Hepatic stellate cell (primary cell): Measurements from ENCODE around the gene PTPRN2.

ENCODE experiments used
- DNase-seq: peaks from one replicate; pipeline ENCODE4 v3.0.0; 2011; ENCODE audit warnings: low spot score

The PTPRN2 gene

DNA sequence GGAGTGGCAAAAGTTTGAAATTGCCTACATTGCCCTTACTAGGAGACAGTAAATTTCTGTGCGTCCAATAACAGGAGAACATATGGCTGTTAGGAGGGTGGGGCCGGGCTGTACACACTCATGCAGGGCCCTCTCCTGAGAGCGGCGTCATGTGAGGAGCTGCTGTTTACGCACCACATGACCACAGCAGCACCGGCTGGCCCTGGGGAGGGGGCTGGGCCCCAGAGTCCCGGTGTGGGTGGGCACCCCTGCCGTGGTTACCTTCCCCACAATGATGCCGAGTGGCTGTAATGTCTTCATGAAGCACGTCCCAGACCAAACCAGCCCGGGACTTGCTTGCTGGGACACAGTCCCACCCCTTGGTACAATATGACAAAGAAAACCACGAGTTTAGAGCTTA lies 942.1 kb downstream of the PTPRN2 start:
- no peak for DNase-seq

DNA sequence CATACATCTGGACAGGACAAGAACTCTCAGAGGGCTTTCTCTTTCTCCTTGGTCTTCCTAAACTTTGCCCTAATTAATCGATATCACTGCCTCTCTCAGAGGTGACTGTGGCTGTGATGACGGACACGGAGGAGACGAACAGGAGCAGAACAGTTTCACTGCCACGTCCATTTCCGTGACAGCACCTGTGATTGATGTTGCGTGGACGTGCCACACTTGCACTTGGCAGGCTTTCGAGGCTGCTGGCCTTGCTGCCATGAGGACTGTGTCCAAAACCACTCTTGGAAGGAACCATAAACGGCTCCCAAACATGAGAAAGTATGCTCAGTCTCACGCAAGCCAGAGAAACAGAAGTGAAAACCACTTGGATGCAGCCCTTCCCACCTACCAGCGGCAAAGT lies 942.7 kb downstream of the PTPRN2 start:
- no peak for DNase-seq

DNA sequence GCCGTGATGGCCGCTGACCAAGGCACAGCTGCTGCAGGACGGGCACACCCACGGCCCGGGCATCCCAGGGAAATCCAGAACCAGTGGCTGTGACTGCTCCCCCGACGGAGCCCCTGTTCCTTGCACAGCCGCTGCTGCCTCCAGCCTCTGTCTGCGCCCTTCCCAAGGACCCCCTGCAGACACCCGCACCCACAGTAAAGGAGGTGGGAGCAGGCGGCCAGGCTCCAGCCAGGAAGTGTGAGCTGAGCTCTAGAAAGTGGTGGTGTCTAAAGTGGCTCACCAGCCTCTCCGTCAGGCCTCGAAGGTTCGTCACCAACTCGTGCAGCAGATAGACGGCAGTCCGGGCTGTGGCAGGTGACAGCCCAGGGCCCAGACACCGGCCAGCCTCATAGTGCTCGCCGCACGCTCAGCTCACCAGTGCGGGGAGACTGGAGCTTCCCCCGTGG lies 944.1 kb downstream of the PTPRN2 start:
- no peak for DNase-seq

DNA sequence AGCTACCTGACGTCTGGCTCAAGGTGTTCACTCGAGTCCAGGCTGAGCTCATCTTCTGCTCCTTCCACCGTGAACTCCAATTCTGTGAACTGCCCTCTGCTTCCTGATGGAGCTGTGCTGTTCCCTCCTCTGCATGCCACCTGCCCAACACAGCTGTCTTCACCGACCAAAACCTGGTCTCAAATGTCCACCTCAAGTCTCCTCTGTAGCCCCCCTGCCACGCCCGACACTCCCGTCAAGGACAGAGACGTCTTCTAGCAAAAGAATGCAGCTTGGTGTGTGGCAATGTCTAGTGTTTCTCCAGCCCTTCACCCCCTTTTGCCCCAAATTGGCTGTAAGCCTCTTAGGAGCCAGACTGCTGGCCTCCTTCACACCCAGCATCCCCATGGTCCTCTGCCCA lies 945.8 kb downstream of the PTPRN2 start:
- no peak for DNase-seq

DNA sequence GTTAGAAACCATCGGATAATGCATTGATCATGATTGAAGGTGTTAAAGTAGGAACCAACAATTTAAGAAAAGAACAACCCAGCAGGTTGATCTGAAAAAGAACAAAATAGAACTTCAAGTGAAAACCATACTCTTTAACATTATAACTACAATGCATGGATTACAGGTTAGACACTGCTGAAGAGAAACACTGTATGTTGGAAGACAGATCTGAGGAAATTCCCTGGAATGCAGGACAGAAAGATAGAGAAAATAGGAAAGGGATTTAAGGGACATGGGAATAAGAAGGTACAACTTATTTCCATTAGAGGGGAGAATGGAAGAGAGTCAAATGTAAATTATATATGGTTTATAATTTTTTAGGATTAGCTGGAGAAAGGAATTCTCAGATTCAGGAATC lies 947.5 kb downstream of the PTPRN2 start:
- no peak for DNase-seq

DNA sequence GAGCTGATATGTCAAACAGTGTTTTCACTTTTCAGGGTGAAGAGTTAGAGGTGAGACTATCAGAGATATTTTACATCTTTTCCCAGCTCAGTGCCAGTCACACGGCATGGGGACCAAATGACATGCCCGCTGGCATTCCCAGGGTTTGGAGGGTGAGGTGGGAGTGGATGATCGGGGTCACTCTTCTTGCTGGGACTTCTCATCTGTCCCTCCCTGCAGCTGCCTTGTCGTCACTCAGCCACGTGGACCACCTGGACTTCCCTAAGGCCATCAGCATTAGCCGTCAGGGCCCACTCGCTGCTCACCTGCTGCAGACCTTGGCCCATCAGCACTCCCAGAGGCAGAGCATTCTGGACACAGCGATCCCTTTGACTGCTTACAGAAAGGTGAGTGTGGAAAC lies 949.1 kb downstream of the PTPRN2 start:
- no peak for DNase-seq

DNA sequence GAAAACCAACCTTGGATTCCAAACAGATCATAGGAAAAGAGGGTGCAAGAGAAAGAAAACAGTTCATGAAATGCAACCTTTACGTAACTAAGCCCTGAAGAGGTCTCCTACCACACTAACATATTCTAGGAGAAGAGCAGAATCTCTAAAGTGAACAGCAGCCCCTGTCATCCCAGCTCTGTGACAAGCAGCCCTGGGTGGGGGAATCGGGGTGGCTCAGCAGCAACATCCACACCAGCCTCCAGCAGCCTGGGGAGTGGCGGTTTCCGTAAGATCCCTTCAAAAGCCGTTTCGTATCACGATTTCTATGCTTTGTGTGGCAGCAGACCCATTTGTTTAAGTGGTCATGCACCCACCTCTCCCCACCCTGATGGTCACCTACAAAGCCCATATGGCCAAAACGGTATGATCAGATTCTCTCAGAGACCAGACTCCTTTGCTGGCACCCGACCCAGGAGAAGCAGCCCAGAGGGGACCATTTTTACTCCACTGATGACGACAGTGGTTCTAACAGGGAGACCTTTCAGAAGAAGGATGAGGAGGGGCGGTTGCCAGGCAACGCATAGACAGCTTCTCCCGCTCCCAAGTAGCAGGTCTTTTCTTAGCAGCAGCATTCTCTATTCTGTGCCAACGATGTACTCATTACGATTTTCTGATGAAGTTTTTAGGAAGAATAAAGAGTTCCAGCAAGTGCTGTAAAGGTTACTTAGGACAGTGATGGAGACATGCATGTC lies 950.2 kb downstream of the PTPRN2 start:
- no peak for DNase-seq

DNA sequence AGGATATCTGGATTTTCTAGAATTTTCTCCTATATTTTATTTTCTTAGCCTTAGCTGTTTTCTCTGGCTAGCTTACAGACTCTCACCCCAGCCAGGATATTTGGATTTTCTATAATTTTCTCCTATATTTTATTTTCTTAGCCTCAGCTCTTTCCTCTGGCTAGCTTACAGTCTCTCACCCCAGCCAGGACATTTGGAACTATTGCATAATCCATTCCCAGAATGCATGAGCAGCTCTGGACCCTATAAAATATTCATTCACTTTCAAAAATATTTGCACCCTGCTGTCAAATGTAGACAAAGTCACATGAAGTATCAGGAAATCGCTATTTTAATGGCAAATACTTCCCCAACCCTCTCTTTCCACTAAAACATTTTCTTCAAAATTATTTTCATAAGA lies 952.0 kb downstream of the PTPRN2 start:
- no peak for DNase-seq

DNA sequence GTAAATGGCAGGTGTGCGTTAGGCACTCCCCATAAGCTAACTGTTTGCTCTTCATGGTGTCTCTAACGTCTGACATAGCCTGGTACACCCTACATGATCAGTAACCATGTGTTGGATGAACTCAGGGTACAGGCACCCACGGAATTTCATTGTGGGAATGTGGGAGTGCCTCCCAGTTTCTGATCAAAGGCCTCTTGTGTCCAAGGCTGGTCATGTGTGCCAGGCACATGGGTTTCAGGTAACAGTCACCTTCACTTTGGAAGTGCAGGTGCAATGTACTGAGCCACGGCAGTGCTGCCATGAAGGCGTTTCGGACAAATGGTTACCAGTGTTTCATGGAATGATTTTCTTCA lies 952.5 kb downstream of the PTPRN2 start:
- no peak for DNase-seq

DNA sequence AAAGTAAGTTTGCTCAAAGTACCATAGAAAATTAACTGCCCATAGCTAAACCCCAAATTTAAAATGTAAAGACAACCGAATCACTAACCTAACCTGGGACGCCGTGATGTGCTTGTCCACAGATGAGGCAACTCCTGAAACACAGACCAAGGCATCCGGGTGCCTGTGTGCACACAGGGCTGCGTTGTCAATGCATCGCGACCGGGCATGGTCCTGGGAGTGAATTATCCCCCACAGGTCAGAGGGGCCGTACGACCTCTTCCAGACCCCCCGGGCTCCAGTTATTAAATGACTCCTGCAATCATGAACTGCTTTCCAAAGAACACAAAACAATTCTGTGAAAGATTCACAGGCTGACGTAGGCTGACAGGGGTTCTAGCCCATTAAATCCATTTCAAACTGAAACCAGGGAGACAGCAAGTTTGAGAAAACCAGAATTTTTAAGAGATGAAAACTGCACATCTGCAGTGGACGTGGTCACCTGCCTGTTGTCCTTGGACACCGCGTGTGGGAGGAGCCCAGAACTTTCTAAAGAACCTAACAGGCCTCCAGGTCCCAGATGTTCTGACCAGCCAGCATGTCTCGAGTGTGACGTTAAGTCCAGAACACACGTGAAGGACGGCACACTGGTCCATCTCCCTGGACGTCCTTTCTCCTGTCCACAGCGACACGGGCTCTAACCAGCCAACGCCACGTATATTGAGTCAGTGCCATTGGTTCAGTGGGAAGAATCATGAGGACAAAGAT lies 953.0 kb downstream of the PTPRN2 start:
- DNase-seq, result no peak

DNA sequence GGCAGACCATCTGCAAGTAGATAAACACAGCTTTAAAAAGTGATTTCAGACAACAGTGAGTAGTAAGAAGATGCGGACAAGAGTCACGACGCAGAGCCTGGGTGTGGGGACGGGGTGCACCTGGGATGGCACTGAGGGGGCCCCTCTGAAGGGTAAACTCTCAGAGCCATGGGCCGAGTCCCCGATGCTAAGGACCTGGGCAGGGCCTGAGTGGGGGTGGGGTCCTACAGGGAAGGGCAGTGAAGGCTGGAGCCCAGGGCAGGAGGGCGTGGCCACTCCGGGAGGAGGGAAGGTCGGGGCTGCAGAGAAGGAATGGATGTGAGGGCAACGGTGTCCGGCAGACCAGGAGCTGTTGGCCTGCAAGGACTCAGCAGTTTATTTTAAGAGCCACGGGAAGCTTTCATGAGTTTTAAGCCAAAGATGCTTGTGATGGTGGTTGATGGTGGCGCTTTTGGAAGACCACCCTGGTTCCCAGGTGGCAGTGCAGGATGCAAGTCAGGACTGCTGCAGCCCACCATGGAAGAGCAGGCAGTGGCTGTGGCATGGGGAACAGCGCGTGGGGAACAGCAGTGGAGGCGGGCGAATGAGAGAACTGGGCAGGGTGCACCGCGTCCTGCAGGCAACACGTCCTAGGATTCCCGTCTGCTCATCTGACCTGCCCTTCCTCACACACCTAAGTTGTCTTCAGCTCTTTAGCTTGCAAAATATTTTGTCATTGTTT lies 954.0 kb downstream of the PTPRN2 start:
- no peak for DNase-seq

DNA sequence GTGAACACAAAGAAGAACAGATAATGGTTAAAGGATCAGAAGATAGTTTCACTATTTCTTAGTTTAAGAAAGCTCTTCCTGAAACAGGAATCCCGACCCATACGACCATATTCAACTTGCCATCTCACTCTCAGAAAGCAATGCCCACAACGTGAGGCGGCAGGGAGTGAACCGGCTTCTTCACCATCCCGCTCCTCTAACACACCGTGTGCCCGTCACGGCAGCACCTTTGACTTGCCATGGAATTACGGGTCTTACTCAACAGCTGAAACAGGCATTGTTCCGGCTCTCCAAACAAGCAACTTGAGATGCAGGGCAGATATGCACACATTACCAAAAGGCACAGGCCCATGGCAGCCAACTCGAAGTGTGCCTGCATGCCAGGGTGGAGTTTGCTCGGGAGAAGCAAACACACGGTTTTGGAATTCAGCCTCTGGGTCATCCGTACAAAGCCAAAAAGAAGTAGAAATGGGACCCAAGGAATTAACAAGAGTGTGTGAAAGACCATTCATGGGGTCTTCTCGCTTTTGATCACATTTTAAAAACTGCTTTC lies 957.2 kb downstream of the PTPRN2 start:
- DNase-seq, result no peak

DNA sequence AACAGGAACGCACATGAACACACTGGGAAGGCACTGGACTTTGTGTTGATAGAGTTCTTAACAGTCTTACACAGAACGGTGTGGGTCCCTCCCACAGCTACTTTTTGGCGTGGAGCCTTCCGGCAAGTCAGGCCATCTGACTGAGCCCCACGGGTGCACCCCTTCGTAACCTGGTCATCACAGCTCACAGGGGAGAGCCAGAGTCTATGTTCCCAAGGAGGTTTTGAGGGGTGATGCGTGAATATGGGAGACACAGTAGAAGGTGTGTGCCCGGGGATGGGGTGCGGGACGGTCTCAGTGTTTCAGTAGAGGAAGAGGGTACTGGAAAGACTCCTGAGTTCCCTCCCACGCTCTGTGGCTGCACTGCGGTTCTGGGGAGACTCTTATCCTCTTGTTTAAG lies 959.2 kb downstream of the PTPRN2 start:
- DNase-seq, result no peak

DNA sequence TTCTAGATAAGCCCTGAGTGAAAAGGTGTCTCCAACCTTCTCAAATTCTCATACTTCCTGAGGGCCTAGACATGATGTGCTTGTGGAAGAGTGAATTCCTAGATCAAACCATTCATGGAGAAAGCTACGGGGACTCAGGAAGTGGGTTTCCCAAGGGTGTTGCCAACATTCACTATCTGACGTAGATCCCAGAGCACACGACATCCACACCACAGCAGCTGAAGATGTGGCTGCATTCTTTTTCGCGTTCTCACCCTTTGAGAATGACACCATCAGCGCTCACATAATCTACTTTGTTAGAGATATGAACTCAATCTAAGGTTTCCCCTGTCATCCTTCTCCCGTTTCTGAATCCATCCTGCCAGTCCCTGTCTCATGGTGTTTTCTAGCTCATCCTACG lies 960.0 kb downstream of the PTPRN2 start:
- no peak for DNase-seq

DNA sequence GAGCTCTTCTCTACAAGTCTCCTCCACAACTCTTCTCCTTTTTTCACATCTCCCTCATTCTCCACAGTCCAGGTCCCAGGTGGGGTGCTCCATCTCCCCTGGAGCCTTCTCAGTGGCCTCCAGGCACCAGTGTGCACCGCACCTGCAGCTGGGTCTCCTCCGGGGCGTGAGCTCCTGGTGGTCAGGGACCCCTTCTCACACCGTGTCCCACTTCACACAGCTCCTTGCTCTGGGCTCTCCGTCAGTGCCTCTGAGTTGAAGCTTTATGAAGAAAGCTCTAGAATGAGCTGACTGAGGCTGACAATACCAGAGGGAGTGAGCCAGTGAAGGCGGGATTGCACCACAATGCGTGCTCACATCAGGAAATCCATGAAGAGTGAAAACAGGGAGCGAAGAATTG lies 960.6 kb downstream of the PTPRN2 start:
- DNase-seq, result no peak

DNA sequence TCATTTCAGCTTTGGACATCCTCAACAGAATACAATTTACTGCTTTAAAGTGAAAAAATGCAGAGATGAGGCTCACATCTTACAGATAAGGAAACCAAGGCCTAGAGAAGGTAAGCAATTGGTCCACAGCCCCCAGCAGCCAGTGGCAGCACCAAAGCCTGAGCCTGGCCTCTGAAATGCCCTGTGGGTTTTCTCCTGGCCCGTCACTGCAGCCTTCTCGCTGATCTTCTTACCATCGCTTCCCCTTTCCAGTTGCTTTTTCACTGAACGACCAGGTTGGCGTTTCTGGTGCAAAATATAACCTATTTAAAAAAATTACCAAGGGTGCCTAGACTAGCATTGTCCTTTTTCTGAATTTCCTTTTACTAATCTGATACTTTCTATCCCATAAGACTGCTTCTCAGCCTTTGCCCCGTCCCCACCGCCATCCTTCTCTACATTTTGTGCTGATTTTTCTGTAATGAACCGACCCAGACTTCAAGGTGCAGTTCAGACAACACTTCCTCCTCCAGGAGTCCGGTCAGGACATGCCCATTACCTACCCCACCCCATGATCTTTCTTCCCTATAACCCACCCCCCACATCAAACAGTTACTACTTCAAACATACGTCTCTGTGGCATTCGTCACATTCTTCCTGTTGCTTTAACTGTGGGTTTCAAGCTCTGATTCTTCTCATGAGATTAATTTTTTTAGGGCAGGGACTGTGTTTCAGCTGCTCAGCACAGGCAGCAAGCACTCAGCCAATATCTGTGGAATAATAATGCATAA lies 961.5 kb downstream of the PTPRN2 start:
- no peak for DNase-seq

DNA sequence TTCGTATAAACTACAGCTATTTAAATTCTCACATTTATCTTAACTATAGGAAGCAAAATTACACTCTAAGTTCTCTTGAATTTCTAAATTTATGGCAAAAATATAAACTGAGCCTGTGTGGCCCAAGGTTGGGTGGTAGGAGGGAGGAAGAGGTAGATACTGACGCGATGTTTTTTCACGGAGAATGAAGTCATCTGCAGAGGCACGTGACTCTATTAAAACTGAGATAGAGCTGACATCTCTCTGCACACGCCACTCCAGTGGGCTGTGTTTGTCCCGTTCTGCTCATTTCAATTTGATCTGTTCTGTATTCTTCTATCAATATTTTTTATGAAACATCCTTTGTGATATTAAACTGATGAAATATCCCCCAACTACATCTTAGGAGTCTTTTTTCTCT lies 964.1 kb downstream of the PTPRN2 start:
- DNase-seq, result no peak

DNA sequence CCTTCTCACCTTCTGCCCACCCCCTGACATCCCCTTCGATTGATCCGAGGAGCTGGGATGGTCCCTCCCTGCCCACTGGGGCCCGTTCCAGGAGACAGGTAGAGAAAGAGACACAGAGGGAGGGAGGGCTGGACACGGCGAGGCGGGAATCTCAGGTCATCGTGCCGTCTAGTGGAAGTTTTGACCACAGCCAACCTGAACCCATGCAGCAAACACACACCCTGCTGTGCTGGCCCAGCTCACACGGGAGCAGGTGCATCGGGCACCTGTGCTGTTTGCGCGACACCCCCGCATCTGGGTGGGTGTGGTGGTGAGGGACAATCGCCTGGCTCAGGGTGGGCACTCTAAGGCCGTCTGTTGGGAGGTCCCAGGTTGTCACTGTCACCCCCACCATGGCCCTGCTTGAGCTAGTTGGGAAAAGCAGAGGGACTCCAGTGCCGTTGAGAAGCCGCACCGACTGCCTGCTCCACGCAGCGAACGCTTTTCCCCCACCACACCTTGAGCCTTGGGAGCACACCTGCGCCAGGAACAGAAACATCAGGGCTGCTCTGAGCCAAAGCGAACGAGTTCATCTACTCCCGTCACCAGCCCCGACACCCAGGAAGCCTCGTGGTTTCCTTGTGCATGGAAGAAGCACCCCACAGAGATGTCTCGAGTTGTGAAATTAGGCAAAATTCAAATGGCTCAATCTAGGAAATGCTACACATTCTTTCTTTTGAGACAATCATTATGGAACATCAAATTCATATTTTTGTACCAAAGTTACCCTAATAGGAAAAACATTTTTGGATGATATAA lies 965.0 kb downstream of the PTPRN2 start:
- no peak for DNase-seq

DNA sequence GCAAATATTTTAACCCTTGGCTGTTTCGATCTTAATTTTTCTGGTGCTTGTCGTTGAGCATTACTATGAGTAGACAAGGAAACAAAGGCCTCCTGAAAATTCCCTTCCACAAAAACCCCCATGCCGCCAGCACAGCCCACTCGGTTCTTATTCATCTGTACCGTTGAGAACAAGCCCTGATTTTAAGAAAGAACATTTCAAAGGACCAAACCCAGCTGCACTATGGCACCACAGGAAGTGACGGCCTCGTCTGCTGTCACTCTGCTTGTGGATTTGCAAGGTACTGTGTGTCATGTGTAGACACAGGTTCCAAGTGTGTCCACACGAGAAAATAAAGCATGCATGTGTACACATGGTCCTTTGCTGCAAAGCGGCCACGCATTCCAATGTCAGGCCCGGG lies 965.6 kb downstream of the PTPRN2 start:
- DNase-seq, result no peak

DNA sequence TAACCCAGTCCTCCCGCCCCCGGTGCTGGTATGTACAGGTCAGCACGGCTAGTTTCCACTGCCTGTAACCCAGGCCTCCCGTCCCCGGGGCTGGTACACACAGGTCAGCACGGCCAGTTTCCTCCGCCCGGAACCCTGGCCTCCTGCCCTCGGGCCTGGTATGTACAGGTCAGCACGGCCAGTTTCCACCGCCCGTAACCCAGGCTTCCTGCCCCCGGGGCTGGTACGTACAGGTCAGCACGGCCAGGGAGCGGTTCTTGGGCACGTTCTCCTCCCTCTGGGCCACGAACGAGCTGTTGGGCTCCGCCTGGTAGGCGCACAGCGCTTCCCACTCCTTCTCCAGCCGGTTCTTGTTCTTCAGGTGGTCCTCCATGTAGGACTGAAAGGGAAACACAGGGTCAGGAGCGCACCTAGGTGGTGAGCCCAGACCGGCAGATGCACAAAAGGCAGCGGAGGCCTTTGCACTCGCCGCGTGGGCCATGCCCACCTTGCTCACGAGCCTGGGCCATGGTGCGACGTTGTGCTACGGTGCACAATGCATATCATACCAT lies 966.4 kb downstream of the PTPRN2 start:
- DNase-seq, result no peak

DNA sequence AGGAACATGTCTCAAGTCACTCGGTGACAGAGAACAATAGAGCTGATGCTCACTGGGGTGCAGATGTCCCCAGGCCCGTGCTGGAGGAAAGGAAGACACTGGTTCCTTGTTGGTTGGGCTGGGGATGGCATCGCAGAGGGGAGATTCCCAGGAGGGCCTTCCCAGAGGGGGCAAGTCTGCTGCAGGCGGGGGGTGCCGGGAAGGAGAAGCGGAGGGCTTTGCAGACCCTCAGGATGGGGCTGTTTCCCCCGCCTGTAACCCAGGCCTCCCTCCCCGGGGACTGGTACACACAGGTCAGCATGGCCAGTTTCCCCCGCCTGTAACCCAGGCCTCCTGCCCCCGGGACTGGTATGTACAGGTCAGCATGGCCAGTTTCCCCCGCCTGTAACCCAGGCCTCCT lies 967.0 kb downstream of the PTPRN2 start:
- DNase-seq, result no peak
